ENCODE data around the gene KRT5. TPM values are rescaled to one million over a fixed set of nuclear protein-coding genes. Genes with fewer than 3 reads are reported as not detected.

Gene KRT5
- total RNA-seq, 2 experiments from 2014 or later, result not detected

- peaks cover 5% of the 10 kb centered on the region for H3K9me3 Mint-ChIP-seq (ENCODE audit: insufficient read depth)
- ChIA-PET CTCF (no interaction called here), POLR2A (no interaction called here)
- no peaks in the 10 kb centered on the region for H3K4me1 Mint-ChIP-seq (ENCODE audit: low read depth)
- DNase-seq (no peak), ATAC-seq (no peak)
- H3K27ac Mint-ChIP-seq, result no peak overlapping the region
- H3K4me3 Mint-ChIP-seq, result no peak overlapping the region
- no peaks in the 10 kb centered on the region for H3K36me3 Mint-ChIP-seq (ENCODE audit: low read depth)
- H3K27me3 Mint-ChIP-seq (ENCODE audit: low read depth), result peaks cover 41% of the 10 kb centered on the region
These were observed 33.8 kb downstream of the KRT5 start for GRCh38 chr12:52486166-52487105.

- ChIA-PET CTCF (no interaction called here), POLR2A (no interaction called here)
- peaks cover 1% of the 10 kb centered on the region for H3K9me3 Mint-ChIP-seq (ENCODE audit: insufficient read depth)
- no peak overlapping the region for H3K4me3 Mint-ChIP-seq
- H3K27ac Mint-ChIP-seq, result no peak overlapping the region
- no peaks in the 10 kb centered on the region for H3K36me3 Mint-ChIP-seq (ENCODE audit: low read depth)
- no peak for DNase-seq
- H3K27me3 Mint-ChIP-seq (ENCODE audit: low read depth), result peaks cover 50% of the 10 kb centered on the region
- H3K4me1 Mint-ChIP-seq (ENCODE audit: low read depth), result no peaks in the 10 kb centered on the region
- ATAC-seq, result no peak
These were observed 40.1 kb downstream of the KRT5 start for GRCh38 chr12:52480073-52480472.

GRCh38 chr12:52477651-52478050 is 42.5 kb downstream of the KRT5 start:
- no peak overlapping the region for H3K4me3 Mint-ChIP-seq
- ATAC-seq (no peak), DNase-seq (no peak)
- H3K9me3 Mint-ChIP-seq (ENCODE audit: insufficient read depth), result no peaks in the 10 kb centered on the region
- no peaks in the 10 kb centered on the region for H3K36me3 Mint-ChIP-seq (ENCODE audit: low read depth)
- CTCF ChIA-PET, result interaction anchor here (1.2 kb wide), 1 partner anchor 402 kb away, joined by 3 read pairs; no protein-coding TSS in a partner anchor
- no peak overlapping the region for H3K27ac Mint-ChIP-seq
- H3K4me1 Mint-ChIP-seq (ENCODE audit: low read depth), result no peaks in the 10 kb centered on the region
- POLR2A ChIA-PET, result no interaction called here
- peaks cover 33% of the 10 kb centered on the region for H3K27me3 Mint-ChIP-seq (ENCODE audit: low read depth)

GRCh38 chr12:52474212-52474611 is 46.0 kb downstream of the KRT5 start:
- CTCF ChIA-PET, result no interaction called here
- no peak for ATAC-seq

GRCh38 chr12:52473768-52474167 is 46.4 kb downstream of the KRT5 start, which contains the start of gene KRT6C:
Gene KRT6C, minus strand, starts transcription at chr12:52473805. Its CDS starts 68 bp downstream, at chr12:52473737.
- Mint-ChIP-seq H3K4me1 (ENCODE audit: low read depth) (no peaks in the 10 kb centered on the region), H3K27me3 (ENCODE audit: low read depth) (peaks cover 22% of the 10 kb centered on the region), H3K4me3 (no peak within 1 kb of the TSS), H3K36me3 (ENCODE audit: low read depth) (no peaks in the 10 kb centered on the region), H3K27ac (no peak within 1 kb of the TSS), H3K9me3 (ENCODE audit: insufficient read depth) (no peaks in the 10 kb centered on the region)
- POLR2A ChIA-PET, result no interaction called here
- DNase-seq (no peak), ATAC-seq (no peak)
- CTCF ChIA-PET, result no interaction called here

More at GRCh38 chr12:52474212-52474611, 46.0 kb downstream of the KRT5 start:
- Mint-ChIP-seq H3K9me3 (ENCODE audit: insufficient read depth) (no peaks in the 10 kb centered on the region), H3K4me3 (no peak overlapping the region), H3K36me3 (ENCODE audit: low read depth) (no peaks in the 10 kb centered on the region), H3K27me3 (ENCODE audit: low read depth) (peaks cover 24% of the 10 kb centered on the region), H3K27ac (no peak overlapping the region), H3K4me1 (ENCODE audit: low read depth) (no peaks in the 10 kb centered on the region)
- POLR2A ChIA-PET, result no interaction called here
- no peak for DNase-seq

GRCh38 chr12:52469853-52470252 is 50.3 kb downstream of the KRT5 start:
- POLR2A ChIA-PET, result no interaction called here
- DNase-seq (no peak), ATAC-seq (no peak)
- H3K9me3 Mint-ChIP-seq (ENCODE audit: insufficient read depth), result no peaks in the 10 kb centered on the region
- CTCF ChIA-PET, result no interaction called here
- H3K4me3 Mint-ChIP-seq, result no peak overlapping the region
- no peaks in the 10 kb centered on the region for H3K4me1 Mint-ChIP-seq (ENCODE audit: low read depth)
- no peaks in the 10 kb centered on the region for H3K36me3 Mint-ChIP-seq (ENCODE audit: low read depth)
- no peak overlapping the region for H3K27ac Mint-ChIP-seq
- H3K27me3 Mint-ChIP-seq (ENCODE audit: low read depth), result peaks cover 15% of the 10 kb centered on the region

- Mint-ChIP-seq H3K4me1 (ENCODE audit: low read depth) (no peaks in the 10 kb centered on the region), H3K27me3 (ENCODE audit: low read depth) (peaks cover 31% of the 10 kb centered on the region), H3K36me3 (ENCODE audit: low read depth) (no peaks in the 10 kb centered on the region), H3K27ac (no peak overlapping the region), H3K9me3 (ENCODE audit: insufficient read depth) (no peaks in the 10 kb centered on the region), H3K4me3 (no peak overlapping the region)
- ChIA-PET POLR2A (no interaction called here), CTCF (no interaction called here)
- DNase-seq (no peak), ATAC-seq (no peak)
These were observed 55.3 kb downstream of the KRT5 start for GRCh38 chr12:52464897-52465296.

Other genes with a start within 250 kb of the KRT5 start
- 1 to 10 TPM; 1.1 TPM for gene KRT86, start 245.7 kb downstream of the KRT5 start, total RNA-seq
- gene KRT81, start 228.9 kb downstream of the KRT5 start, total RNA-seq, result under 1 TPM; 0.29 to 0.42 TPM
- not detected for gene KRT83, start 199.0 kb downstream of the KRT5 start, total RNA-seq
- not detected for gene KRT85, start 152.9 kb downstream of the KRT5 start, total RNA-seq
- gene KRT84, start 134.7 kb downstream of the KRT5 start, total RNA-seq, result not detected
- gene KRT82, start 114.1 kb downstream of the KRT5 start, total RNA-seq, result not detected
- gene KRT75, start 86.0 kb downstream of the KRT5 start, total RNA-seq, result not detected
- not detected for gene KRT6B, start 68.2 kb downstream of the KRT5 start, total RNA-seq
- not detected for gene KRT6C, start 46.6 kb downstream of the KRT5 start, total RNA-seq
- not detected for gene KRT6A, start 27.1 kb downstream of the KRT5 start, total RNA-seq
- not detected for gene KRT71, start 32.8 kb upstream of the KRT5 start, total RNA-seq
- gene KRT74, start 53.4 kb upstream of the KRT5 start, total RNA-seq, result not detected
- under 1 TPM; 0.40 to 0.44 TPM for gene KRT72, start 81.1 kb upstream of the KRT5 start, total RNA-seq
- gene KRT73, start 98.2 kb upstream of the KRT5 start, total RNA-seq, result under 1 TPM; 0.45 to 0.91 TPM
- gene KRT2, start 131.8 kb upstream of the KRT5 start, total RNA-seq, result under 1 TPM in 1 of 2 experiments, not detected in 1; 0.10 TPM
- gene KRT1, start 160.0 kb upstream of the KRT5 start, total RNA-seq, result not detected
- gene KRT77, start 183.1 kb upstream of the KRT5 start, total RNA-seq, result not detected

Data from activated CD8-positive, alpha-beta T cell treated with anti-CD3 and anti-CD28 coated beads, Interleukin-2, amount 10 ng/mL, durations not matched to agents 7 days and 5 days (primary cell).